ENCODE measurements around the gene BCL2A1.
A peak's percentile ranks its signal among the peaks of the same experiment; 100 is the strongest.
"Not testable (repeated sequence)": the region's sequence is repeated elsewhere in the genome, so short reads cannot be mapped to it uniquely, and the experiment has no call there.

Gene BCL2A1

DNA sequence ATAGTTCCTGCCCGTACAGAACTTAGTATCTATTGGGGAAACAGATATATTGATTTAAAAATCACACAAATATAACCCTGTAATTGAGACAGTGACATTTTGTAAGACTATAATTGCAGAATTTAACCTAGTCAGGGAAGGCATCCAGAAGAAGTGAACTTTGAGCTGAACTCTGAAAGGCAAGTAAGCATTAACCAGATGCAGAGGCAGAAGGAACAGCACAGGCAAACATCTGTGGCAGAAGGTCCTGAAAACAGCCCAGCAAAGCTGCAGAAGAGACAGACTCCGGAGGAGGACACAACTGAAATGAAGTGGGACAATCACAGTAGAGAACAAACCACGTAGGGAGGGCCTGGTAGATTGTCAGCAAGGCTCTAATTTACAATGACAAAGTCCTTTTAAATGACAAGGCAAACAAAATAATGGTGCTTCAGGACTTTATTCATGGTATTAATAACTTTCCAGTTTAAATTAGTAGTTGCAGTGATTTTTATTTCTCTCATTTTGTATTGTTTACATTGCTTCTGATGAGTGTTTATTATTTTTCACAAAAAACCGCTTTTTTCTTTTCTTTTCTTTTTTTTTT is 14.5 kb downstream of the BCL2A1 start:
- DNase-seq = no peak

DNA sequence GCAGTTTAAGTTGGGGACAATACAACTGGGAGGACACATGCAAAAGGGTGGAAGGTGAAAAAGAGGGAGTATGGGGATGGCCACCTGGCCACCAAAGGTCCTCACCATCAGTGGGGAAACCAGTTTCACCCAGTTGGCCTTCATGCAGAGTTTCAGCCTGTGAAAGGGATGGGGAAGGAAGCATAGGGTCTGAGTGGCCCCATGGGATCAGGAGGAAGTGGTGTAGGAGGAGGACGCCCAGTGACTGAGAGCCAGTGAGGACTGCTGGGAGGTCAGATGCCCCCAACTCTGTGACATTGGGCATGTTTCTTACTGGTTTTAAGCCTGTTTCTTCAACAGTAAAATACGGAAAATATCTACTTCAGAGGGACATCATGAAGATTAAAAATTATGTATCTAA is 16.3 kb downstream of the BCL2A1 start:
- DNase-seq = no peak

DNA sequence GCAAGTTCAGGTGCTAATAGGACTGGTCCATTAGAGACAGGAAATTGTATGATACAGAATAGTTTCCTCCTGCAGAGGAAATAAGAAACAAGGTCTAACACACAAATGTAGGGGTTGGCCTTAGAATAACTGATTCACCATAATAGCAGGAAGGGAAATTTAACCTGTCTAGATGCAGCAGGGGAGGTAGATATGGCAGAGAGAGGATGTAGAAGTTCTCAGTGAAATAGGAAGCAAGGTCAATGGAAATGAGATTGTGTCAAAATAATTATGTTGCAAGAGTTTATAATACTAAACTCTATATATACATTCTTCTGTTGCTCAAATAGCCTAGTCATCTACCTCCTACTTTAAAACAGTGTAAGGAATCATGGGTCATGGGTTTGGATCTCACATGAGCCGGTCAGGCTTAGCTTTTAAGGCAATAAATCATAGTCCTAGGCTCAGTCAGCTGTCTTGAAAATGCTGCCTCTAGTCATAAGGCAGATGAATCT is 17.0 kb downstream of the BCL2A1 start:
- DNase-seq = no peak

DNA sequence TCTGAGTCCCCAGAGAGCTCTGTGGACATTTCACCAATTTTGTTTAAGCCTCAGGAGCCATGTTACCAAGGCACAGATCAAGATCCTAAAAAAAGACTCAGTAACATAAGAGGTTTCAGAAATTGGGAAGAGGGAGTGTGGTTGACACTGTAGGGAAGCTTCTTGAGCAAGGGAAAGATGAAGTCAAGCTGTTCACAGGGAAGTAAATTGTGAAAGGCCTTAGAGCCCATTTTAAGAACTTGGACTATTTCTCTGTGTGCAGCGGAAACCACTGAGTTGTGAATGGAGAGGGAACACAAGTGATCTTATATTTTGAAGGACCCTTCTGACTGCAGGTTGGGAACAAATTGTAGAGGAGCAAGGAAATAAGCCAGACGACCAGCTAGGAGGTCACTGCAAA is 18.7 kb downstream of the BCL2A1 start:
- DNase-seq = no peak

DNA sequence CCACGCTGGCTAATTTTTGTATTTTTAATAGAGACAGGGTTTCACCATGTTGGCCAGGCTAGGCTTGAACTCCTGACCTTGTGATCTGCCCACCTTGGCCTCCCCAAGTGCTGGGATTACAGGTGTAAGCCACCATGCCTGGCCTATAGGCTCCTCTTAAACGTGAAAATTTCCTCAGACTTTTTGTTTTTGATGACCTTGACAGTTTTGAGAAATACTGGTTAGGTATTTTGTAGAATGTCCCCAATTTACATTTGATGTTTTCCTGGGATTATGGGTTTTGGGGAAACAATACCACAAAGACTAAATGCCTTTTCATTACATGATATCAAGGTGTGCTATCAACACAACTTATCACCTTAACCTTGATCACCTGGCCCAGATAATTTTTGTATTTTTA is 20.7 kb downstream of the BCL2A1 start:
- no peak for DNase-seq

DNA sequence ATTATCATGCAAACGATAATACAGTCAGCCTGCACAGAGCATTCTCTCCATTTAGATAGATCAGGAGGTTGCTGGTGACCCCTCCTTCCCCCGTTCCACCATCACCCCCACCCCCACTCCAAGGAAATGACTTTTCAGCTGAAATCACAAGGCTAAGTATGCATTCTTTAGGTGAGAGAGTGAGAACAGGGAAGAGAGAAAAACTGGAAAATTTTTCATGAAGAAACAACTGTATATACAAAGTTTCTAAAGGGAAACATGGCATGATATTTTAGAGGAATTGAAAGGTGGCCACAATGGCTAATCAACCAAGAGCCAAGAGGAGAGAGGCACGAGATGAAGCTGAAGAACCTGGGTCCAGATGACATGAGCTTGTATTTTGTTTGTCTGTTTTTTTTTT is 22.2 kb downstream of the BCL2A1 start:
- no peak for DNase-seq

DNA sequence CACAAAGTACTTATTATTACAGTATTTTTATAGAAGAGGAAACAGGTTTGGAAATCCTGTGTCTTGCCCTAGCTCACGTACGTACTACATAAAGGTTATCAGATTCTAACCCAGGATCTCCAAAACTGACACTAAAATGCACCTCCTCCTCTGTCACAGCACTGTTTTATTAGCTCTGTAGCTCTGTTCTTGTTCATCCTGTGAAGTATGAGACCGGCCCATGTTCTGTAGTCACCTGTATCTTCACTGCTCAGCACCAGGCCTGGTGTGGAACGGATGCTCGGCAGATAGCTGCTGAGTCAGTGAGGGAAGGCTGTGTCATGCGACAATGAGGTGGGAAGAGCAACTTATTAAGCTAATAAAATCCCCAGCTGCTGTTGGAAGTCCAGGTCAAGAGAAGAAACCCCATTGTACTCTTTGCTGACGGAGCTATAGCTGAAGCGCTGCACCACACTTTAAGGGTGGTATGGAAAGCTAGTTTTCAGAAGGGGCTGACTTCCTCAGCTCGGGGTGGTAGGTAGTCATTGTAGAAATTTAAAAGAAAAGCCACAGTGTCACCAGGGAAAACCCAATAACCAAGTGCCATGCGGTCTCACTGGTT is 22.8 kb downstream of the BCL2A1 start:
- DNase-seq = no peak

DNA sequence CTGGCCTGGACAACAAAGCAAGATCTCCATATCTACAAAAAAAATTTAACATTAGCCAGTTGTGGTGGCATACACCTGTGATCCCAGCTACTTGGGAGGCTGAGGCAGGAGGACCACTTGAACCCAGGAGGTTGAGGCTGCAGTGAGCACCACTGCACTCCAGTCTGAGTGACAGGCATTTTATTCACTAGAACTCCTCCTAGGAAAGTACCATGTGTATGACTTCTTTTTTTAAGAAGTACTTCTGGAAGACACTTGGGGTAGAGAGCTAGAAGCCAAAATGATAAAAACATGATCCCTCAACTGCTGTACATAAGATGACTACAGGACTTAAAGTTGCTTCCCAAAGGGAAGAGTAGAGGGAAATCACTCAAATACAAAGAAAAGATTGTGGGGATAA is 24.0 kb downstream of the BCL2A1 start:
- no peak for DNase-seq

DNA sequence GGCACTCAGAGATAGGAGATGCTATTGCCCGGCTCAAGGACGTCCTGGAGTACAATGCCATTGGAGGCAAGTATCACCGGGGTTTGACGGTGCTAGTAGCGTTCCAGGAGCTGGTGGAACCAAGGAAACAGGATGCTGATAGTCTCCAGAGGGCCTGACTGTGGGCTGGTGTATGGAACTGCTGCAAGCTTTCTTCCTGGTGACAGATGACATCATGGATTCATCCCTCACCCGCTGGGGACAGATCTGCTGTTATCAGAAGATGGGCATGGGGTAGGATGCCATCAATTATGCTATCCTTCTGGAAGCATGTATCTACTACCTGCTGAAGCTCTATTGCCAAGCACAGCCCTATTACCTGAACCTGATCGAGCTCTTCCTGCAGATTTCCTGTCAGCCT is 26.4 kb downstream of the BCL2A1 start:
- DNase-seq = no peak

DNA sequence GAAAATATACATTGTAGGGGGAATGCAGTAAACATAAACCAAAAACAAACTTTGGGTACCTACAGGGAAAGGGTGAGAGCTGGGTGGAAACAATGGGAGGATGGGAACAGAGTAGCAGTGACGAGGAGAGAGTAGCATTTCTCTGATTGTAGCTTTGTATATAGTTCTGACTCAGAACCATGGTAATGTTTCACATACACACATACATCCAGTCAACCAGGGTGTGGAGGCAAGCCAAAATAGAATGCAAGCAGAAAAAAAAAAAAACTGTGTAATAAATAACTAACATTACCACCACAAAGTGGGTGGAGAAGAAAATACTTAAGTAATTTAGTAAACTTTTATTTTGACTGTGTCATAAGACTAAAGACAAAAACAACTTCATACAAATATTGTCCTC is 27.2 kb downstream of the BCL2A1 start:
- no peak for DNase-seq

DNA sequence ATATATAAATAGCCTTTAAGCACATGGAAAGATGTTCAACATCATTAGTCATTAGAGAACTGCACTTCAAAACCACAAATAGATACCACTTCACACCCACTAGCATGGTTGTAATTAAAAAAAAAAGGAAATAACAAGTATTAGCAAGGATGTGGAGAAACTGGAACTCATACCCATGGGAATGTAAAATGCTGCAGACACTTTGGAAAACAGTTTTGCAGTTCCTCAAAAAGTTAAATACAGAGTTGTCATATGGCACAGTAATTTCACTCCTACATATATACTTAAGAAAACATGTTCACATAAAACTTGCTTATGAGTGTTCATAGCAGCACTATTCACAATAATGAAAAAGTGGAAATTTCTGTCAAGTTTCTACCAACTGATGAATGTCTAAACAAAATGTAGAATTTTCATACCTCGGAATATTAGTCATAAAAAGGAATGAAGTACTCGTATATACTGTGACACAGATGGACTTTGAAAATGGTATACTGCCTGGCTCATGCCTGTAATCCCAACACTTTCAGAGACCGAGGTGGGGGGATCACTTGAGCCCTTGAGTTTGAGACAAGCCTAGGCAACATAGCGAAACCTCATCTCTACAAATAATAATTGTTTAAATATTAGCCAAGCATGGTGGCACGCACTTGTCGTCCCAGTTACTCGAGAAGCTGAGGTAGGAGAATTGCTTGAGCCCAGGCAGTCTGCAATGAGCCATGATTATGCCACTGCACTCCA is 28.1 kb downstream of the BCL2A1 start:
- DNase-seq = no peak

DNA sequence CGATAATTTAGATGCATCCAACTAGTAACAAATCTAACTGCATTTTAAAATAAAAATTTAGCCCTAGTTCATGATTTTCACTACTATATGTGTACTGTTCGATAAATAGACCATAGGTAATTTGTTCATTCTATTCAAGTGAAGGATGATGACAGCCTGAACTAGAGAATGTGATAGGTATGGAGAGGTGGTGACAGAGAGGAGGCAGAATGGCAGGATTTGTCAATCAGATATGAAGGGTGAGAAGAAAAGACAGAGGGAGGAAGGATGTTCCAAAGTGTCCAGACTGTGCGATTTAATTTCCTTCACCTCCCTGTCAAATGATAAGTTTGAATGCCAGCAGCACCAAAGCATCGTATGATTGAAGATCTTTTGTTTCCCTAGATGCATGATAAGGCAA is 31.6 kb downstream of the BCL2A1 start:
- no peak for DNase-seq

DNA sequence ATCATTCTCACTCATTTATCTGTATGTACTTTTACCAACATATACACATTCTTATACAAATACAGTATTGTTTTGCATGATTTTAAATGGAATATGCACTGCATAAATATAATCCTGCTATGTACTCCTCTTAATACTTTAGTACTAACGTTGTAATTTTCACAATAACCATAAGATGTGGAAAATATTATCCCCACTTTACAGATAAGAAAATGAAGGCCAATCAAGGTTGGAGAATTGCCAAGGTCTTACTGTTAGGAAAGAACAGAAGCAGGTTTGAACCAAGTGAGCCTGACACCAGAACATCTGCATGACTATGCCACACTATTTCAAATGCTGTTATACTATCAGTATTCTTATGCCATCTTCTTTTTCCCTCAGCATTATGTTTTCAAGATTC is 32.9 kb downstream of the BCL2A1 start:
- DNase-seq = no peak

DNA sequence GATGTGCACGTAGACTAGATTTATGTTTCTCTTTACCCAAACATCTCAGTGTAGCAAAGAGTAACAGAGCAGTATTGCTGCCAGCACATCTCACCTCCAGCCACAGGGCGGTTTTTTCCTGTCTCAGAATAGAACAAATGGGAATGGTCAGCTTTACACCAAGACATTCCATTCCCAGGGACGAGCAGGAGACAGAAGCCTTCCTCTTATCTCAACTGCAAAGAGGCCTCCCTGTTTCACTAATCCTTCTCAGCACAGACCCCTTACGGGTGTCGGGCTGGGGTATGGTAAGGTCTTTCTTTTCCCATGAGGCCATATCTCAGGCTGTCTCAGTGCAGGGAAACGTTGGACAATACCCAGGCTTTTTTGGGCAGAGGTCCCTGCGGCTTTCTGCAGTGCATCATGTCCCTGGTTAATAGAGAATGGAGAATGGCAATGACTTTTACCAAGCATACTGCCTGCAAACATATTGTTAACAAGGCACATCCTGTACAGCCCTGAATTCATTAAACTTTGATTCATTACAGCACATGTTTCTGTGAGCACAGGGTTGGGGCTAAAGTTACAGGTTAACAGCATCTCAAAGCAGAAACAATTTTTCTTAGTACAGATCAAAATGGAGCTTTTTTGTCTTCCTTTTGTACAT is 35.3 kb downstream of the BCL2A1 start:
- not testable (repeated sequence) for DNase-seq

DNA sequence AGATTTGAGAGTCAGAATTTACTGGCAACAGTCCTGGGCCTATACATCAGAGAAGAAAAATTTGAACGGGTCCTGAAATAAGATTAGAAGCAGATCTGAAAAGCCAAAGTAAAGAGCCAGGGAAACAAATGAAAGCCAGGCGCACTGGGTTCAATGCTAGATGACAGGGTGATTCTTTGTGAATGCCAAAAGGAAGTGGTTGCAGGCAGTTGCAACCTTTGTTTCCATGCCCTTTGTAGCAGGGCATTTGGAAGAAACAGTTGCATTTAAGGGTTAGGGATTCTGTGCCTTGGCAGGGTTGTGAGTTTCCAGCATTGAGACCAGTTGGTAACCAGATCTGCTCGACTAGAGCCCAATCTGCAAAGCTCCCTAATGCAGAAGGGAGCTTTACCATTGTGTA is 37.8 kb downstream of the BCL2A1 start:
- no peak for DNase-seq

DNA sequence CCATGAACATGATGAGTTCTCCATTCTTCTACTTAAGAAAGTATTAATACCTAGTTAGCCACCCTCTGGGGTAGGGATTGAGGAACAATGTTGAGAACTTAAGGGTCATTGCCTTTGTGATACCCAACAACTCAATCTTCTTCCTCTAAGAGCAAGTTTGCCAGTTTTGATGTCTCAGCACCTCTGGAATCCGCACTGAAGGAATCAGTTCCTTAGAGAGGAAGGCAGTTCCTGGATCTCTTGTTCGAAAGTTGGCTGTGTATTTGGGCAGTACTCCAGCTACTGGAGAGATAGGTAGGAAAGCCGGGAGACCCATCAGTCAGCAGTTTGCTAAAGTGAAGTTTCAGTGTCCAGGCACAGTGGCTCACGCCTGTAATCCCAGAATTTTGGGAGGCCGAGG is 38.5 kb downstream of the BCL2A1 start:
- DNase-seq = no peak

DNA sequence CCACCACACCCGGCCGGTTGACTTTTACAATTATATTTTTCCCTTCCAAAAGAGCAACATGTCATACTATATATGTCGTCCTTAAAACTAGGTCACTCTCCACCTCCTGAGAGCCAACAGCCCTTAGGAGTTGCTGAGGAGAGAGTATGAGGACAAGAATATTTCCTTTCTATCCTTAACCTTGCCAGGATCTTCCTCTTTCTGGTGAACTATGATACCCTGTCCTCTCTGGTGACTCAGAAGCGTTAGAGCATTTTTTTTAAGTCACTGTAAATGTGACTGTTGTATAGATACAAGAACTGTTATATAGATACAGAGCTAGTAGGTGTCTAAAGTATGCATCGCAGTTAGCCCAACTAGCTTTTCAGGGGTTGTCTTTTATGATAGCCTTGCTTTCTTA is 40.5 kb downstream of the BCL2A1 start:
- DNase-seq = no peak

DNA sequence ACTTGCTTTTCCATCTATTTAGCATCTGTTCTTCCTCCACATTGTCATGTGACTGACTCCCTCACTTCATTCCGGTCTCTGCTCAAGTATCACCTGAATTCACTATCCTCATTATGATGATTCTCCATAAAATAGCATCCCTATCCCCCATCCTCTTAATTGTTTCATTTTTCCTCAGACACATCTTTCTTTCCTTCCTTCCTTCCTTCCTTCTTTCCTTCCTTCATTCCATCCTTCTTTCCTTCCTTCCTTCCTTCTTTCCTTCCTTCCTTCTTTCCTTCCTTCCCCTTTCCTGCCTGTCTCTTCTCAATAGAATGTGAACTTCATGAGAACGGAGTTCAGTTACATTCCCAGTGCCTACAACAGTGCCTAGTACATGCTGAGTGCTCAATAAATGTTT is 41.6 kb downstream of the BCL2A1 start:
- DNase-seq = no peak

DNA sequence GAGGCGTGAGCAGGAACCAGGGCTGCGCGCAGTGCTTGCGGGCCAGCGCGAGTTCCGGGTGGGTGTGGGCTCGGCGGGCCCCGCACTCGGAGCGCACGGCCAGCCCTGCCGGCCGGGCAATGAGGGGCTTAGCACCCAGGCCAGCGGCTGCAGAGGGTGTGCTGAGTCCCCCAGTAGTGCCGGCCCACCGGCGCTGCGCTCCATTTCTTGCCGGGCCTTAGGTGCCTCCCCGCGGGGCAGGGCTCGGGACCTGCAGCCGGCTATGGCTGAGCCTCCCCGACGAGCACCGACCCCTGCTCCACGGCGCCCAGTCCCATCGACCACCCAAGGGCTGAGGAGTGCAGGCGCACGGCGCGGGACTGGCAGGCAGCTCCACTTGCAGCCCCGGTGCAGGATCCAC is 44.9 kb downstream of the BCL2A1 start:
- DNase-seq = not testable (repeated sequence)

DNA sequence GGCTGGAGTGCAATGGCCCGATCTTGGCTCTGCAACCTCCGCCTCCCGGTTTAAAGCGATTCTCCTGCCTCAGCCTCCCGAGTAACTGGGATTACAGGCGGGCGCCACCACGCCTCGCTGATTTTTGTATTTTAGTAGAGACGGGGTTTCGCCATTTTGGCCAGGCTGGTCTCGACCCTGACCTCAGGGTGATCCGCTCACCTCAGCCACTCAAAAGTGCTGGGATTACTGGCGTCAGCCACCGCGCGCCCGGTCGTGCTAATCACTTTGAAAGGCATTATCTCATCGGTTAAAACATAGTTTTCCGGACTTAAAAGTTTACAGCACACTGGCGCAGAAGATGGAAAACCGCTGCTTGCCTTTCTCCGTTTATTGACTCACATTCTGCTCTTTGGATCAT is 46.6 kb downstream of the BCL2A1 start:
- no peak for DNase-seq

DNA sequence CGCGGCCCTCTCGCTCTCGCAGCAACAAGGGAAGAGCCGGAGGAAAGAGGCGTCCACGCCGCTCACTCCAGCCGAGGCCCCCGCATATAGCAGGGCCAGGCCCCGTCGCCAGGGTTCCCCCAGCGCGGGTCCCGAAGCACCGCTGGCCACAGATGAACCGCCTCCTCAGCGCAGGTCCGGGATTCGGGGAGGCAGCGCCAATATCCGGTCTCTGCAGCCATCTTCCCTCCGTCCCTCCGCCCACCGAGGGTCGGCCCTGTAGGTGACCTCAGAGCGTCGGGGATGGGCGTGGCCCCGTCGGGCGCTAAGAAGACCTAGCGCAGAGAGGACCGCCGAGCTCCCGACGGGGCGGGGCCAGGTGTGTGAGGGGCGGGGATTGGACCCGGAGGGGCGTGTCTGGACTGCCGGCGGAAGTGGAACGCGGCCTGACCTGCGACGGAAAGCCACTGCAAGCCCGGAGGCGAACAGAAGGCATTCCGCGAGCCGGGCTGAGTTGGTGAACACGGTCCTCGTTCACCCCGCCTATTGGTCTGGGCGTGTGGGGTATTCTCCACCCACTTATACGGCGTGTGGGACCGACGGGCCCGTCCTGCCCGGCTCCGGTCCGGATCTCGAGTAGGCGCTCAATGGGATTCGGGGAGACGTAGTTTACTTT is 47.4 kb downstream of the BCL2A1 start:
- peak; percentile 96 to 98 (median 98) for DNase-seq

DNA sequence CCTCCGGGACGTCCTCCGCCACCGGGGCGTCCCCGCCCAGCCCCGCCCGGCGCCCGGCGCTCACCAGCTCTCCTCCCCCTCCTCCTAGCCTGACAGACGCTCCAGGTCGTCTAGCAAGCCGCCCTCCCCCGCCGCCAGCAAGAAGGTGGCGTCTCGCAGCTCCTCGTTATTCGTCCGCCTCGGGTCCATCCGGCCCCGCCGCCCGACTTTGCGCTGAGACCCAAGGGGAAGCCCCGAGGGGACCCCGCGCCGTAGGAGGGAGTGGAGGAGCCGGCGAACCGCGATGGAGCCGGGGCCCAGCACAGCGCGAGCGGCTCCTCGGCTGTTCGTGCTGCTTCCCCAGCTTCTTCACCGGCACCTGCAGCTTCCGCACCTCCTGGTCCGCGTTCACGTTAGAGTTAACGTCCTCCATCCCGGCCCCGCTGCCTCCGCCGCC is 47.9 kb downstream of the BCL2A1 start:
- DNase-seq = peak; percentile 34 to 66 (median 55)

DNA sequence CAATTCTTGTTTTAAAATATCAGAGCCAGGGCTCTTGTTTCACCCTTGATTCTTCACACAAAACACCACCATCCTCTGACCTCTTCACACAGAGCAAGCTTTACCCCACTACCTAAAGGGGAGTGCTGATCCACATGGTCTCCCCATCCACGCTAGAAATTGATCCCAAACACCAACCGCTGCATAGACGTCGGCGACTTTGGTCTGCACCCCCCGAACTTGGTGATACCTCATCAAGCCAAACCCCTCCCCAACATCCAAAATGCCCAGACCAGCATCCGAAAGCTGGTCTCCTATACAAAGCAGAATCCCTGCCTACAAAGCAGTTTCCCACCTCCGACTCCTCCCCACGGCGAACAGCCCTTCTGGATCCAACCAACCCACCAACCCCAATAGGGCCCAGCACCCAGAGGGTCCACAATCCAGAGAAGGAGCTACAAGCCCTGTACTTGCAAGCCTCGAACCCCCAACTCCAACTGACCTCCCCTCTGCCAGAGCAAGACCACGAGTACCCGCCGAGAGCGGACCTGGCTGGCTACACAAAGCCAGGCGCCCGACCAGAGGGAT is 48.4 kb downstream of the BCL2A1 start:
- no peak for DNase-seq
